NCI-H2196 (cell line): ENCODE results near the gene COLEC11.
"Not testable (repeated sequence)": the region's sequence is repeated elsewhere in the genome, so short reads cannot be mapped to it uniquely, and the experiment has no call there.

Experiments
- DNase-seq: peaks from one replicate; lab custom pipeline; 2025; ENCODE audit not compliant: unreplicated experiment; lab: John Stamatoyannopoulos, UW

The COLEC11 gene

DNA sequence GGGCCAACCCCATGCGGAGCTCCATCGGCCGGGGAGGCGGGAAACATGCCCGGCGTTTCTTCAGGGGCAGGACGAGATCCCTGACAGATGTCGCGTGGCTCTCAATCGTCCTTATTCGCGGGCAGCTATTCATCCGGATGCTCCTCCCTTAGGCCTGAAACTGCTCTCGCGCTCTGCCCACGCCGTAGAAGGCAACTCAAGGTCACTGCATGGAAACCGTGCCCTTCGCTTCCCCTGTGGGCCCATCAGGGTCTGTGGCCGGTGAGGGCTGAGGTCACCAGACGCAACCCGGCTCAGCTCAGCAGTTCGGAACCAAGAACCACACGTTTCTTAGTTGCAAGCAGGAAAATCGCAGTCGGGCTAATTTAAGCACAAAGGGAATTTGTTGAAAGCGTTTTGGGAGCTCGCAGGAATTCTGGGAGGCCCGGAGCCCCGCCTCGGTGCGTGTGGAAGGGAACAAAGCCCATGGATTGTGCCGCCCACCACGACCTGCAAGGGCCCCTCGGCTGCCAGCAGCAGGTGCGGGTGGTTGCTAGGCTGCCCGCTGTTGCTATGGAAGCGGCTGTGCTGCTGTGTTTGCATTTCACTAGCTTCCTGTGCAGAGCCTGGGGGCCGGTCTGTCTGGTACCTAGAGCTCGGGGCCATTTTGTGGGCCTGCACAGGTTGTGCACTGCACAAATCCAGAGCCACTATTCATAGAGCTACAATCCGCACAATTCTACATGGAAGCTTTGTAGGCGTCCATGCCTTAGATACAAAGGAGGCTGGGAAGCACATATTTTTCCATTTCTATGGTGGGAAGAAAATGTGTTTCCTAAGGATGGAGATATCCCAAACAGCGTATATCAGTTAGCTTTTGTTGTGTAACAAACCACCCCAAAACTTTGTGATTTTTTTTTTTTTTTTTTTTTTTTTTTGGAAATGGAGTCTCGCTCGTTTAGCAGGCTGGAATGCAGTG is 57.1 kb downstream of the COLEC11 start:
- peak; percentile 92 for DNase-seq

DNA sequence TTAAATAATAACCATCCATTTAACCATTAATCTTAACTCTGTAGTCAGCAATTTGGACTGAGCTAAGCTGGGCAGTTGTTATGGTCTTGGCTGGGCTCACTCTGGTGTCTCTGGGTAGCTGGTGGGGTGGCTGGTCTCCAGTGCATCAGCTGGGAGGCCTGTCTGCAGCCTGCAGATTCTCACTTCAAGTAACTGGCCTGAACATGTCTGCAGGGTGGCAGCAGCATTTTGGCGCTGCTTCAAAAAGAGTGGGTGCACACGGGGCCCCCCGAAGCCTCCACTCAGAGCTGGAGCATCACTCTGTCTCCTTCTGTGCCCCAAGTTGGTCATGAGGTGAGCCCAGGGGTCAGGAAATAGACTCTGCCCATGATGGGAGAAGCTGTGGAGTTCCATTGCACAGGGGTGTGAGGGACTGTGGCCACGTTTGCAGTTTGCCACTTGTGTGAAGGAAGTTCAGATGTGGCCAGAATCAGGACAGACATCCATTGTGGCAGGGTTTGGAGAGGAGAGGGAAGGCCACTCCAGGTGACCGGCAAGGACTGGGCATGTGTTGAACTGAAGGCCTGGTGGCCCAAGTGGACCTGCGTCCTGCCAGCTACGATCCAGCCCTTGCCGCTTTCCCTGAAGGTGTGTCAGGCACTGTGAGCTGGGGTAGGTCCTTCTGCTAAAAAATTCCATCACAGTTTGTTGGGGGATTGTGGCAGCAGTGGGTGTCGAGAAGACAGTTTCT is 58.1 kb downstream of the COLEC11 start:
- DNase-seq: no peak

DNA sequence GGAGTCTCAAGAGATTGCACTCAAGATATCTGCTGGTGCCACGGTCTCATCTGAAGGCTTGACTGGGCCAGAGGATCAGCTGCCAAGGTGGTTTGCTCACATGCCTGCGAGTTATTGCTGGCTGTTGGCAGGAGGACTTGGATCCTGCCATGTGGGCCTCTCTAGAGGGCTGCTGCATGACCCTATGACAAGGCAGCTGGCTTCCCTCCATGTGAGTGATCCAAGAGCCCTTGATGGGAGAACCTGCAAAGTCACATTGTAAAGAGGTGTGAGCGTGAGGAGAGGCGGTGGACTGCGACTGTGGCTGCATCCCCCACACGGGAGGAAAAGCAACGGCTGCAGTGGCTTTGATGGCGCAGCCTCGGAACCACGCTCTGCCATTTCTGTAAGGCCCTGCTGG is 59.1 kb downstream of the COLEC11 start:
- peak; percentile 40 for DNase-seq

DNA sequence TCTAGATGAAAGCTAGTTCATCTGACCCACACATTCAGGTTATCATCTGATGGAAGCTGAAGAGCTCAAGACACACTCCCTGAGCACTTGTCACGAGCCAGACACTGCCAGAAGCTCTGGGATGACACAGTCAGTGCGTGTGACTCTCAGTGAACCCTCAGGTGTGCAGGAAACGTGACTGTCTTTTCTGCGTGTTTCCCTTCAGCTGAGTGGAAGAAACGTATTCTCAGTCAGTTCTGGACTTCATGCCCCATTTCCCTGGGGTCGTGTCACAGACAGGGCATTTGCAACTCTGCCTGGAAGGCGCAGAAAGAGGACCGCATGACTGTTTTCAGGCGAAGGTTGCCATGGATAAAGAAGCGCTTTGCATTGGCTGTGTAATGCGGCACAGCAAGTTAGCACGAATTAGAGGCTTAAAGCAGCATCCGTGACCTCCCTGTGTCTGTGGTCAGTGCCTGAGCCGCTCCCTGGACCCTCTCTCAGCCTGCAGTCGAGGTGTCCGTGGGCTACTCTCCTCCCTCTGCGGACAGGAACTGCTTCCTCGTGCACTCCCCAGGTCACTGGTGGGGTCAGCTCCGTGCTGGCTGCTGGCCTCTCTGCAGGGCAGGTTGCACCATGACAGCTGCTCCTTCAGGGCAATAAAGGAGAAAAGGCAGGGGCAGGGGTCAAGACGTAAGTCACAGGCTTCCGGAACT is 59.8 kb downstream of the COLEC11 start:
- no peak for DNase-seq

DNA sequence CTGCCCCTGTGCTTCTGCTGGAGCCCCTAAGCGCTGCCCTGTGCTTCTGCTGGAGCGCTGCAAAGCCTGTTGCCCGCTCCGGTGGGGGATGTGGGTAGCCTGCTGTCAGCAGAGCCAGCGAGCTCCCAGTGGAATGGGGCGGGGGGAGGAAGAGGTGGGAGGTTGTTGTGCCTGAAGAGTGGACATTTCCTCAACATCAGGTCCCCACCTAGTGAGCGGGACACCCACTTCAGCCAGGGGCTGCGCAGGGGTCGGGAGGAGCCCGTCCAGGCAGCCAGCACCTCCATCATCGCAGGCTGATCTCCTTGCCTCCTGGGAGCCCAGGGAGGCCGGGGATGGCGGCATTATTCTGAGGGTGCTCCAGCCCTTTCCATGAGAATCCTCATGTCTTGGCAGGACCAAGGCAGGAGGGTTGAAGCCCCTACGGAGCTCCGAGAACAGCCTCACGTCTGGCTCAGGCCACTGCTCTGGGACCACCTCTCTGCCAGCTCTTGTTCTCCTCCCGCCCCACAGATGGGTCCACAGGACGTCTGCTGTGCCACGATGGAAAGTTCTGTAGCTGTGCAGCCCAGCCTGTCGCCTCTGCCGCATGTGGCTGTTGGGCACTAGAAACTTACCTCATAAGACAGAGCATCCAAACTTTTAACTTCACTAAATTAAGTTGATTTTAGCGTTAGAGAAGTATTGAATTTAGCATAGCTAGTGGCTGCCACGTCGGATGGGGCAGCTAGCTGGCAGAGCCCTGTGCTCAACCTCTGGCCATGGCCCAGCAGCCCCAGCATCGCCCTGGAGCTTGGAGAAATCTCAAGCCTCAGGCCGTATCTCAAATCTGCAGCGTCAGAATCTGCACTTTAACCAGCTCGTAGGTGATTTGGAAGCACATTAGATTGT is 61.2 kb downstream of the COLEC11 start:
- DNase-seq: no peak

DNA sequence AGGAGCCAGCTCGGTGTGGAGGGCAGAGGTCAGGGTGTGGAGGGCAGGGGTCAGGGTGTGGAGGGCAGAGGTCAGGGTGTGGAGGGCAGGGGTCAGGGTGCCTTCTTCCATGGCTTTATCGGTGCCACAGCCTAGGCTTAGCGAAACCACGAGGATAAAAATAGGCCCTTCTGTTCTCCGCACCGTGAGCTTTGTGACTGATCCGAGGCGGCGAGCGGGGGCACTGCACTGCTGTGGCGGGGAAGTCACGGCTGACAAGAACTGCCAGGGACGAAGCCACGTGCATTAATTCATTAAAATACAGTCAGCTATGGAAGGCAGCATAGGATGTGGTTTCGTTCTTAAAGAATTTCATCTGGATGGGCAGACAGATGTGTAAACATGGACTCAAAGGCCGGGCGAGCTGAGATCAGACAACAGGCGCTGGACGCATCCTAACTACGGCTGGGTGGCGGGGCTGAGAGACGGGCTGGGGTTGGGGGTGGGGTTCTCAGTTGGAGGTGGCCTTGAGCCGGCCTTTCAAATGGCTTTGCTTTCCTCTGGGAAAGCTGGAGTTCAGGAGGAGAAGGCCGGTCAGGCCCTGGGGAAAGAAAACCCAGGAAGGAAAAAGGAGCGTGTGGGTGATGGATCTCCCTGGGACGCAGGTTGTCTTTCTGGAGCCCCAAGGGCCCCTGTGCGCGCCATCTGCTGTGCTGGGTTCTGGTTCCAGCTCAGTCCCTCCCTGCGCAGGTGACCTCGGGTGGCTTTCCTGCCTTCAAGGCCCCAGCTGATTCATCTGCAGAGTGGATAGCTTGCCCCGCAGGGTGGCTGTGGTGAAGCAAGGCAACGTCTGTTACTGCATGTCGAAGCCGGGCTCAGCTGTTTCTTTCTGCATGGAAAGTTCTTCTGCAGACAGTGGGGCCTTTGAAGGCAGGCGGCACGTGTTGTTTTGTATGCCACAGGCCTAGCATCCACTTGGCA is 62.1 kb downstream of the COLEC11 start:
- DNase-seq: no peak

DNA sequence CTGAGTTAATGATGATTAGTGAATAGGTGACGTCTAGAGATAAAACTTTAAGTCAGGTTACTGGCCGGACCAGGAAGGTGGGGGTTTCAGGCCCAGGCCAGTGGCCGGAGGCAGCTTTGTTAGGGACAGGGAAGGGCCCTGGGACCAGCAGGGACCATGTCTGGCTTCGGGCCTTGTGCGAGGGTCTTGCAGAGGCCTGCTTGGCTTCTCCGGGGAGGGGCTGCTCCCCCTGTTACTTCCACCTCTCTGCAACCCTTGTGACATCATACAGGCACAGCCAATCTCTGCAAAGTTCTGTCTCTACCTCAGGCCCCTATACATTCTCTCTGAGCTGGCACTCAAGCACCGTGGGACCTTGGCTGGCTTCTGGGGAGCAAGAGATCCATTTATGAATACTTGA is 63.0 kb downstream of the COLEC11 start, which contains the start of gene ALLC:
ALLC (plus strand) TSS at position 320 of the 400 bp plus-strand sequence. CDS start 12,958 bp downstream, outside the sequence.
- no peak for DNase-seq

DNA sequence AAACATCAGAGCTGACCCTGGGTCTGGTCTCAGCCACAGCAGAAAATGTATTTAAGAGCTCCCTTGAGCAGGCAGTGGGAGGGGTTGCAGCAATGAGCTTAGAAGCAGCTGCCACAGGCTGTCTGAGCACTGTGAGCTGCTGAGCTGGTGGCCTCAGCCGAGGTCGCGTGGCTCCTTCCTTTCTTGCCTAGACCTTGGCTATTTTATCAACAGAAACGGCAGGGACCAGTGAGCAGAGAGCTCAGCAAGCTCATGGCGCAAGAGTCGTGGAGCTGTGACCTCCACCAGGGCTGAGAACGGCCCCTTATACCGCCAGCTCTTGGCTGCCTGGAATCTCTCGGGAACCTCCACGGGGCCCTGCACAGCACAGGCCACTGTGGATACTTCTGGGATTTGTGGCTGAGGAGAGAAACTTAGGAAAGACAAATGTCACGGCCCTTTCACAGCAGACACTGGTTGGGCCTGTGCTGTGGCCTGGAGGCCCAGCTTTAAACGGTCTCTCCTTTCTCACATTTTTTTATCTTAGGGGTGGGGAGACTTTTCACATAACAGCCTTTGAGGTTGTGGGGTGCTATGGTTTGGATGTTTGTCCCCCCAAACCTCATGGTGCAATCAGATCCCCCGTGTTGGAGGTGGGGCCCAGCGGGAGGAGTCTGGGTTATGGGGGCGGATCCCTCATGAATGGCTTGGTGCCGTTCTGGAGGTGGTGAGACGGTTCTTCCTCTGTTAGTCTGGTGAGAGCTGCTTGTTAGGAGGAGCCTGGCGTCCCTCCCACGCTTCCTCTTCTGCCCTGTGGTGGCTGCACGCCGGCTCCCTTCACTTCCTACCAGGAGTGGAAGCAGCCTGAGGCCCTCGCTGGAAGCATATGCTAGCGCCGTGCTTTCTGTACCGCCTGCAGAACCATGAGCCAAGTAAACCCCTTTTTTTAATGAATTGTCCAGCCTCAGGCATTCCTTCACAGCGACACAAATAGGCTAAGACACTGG is 64.8 kb downstream of the COLEC11 start:
- DNase-seq: no peak

DNA sequence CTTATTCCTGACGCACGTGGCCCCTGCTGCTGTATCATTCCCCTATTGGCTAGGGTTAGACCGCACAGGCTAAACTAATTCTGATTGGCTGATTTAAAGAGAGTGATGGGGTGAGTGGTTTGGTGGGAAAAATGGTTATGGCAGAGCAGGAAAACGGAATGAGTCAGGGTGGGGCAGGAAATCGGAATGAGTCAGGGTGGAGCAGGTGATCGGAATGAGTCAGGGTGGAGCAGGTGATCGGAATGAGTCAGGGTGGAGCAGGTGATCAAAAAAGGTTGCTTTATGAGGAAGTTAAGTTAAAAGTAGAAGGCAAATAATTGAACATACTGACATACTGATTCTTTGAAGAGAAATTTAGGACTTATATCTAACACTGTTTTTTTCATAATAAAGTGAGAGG is 65.7 kb downstream of the COLEC11 start:
- DNase-seq: not testable (repeated sequence)

DNA sequence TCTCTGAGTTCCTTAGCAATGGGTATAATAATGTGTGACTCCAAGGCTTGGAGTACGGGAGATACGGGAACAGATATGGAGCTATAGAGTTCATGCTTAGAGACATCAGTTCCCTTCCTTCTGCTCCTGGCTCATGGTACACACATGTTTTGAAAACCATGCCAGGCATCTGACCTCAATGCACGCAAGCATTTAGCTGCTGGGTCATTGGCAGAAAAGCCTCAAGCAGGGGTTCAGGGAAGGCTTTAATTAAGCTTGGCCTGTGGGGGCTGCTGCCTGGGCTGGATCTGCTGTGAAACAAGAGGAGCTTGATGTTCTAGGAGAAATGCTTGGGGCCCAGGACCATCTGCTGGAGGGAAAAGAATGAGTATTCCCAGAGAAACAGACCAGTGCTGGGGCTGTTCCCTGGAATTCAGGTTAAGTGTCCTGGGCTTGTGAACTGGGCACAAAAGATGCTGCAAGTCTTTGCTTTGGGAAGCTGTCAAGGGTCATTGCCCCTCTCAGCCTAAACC is 66.3 kb downstream of the COLEC11 start:
- no peak for DNase-seq

DNA sequence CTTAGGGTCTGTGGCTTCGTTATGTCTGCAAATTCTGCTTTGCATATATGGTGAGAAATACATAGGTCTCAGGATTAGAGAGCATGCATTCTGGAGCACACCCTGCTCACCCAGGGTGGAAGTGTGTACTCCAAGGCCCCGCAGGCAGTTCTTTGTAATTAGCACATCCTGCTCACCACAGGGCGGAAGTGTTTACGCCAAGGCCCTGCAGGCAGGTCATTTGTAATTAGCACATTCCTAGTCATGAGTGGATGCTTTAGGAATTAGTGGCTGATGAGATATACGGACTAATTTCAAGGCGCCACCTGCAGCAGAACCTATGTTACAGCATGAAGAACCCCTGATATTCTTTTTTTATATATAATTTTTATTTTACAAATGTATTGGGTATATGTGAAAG is 67.3 kb downstream of the COLEC11 start:
- no peak for DNase-seq

DNA sequence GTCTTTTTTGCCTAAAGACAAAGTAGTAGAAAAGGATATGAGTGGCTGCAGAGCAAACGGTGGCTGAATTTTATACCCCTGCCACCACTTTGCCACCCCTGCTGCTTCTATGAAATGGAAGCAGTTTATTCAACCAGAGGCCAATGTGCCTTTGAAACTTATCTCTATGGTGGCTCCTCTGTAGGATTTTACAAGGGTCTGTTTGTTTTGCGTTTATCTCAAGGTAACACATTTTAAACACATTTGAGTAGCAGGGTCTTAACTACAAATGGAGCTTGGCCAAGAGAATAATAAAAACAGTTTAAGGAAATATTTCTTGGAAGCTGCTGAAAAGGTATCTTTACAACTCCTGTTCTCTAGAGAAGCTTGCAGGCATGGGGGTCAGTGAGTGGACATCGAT is 69.2 kb downstream of the COLEC11 start:
- no peak for DNase-seq

DNA sequence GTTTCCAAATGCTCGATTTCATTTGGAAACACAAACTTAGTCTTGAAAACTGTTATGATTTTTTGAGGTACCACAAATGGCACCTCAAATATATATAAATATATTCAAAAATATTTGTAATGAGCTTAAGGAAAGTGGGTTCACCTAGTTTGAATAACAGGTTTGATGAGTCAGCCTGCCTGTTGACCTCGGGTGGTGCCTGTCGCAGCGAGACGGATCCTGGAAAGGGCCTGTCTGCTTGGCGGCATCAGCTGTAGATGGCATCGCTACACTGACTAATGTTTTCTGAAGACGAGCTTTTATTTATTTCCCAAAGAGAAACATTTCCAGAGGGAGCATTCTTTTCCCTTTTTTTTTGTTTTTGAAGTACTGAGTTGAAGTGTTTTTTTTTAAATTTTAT is 70.0 kb downstream of the COLEC11 start:
- no peak for DNase-seq

DNA sequence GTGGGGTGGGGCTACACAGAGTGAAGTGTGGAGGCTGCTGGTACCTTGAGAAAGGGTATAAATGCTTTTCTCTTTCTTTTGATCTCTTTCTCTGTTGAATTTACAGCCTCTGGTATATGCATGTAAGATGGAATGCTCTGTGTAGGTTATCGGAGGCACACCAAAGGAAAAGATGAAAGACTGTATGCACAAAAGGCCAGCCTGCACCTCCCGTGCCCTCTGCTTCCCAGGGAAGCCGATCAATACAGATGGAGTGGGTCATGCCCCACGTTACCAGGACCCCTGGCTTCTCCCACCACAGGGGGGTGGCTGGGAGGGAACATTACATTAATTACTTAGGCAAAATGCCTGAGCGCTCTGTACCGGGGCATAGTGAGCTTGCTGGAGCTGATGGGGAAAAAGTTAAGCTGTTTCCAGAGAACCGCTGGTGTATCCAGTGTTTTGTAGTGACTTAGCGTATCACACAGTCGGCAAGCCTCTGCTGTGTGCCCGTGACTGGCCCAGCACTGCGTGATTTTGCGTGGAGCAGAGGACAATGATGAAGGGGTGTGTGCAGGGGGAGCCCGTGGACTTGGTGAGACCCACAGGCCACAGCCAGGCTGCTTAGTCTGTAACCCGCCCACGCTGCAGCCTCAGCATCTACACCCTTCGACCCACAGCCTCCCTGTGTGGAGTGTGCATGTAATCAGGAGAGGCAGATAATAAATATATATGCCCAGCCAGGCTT is 71.1 kb downstream of the COLEC11 start:
- DNase-seq: no peak

DNA sequence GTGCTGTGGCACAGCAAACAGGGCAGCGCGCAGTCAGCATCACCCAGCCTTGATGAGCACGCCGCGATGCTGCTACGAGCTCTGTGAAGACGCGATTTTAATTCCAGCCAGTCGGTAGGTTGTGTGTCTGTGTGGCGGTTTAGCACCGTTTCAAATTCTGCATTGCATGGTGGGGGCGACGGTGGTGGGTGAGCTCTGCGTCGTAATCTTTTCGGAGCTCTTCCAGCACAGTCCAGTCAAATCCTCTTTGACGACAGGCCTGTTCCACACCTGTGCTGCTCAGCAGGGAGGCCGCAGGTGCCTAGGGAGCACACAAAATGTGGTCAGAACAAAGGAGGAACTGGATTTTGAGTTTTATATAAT is 71.7 kb downstream of the COLEC11 start:
- no peak for DNase-seq

DNA sequence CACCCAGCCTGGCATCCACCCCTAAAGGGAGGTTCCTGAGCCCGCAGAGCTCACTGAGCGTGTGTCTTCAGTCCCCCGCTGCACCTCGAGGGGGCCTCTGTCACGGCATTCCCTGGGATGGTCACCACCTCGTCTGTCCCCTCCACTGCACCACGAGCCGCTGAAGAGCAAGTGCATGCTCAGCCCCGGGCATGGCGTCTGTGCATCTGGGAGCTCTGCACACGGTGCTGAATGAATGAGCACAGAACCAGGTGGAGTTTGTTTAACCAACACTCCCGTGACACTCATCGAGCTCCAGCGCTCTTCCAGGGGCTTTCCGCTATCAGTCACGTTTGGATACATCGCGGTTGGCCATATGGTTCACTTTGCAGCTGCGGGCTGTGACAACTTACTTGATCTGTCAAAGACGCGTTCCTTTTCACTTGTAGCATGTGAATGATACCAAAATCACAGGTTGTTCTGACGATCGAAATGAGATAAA is 72.3 kb downstream of the COLEC11 start:
- no peak for DNase-seq

DNA sequence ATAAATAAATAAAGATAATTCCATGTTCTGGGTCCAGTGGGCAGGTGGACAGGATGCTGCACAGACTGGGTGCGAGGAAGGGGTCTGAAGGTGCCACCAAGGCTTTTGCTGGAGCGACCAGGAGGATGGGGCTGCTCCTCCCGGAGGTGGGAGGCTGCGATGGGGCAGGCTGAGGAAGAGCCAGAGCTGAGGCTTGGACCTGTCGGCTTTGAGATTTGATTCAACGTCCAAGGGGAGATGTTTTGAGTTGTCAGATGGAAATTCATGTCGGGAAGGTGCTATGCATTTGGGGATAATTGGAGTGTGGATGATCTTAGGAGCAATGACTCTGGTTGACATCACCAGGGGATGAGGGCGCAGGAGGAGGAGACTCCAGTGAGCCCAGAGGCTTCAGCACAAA is 74.7 kb downstream of the COLEC11 start:
- no peak for DNase-seq
